ENCODE measurements around the gene MBOAT7.

MBOAT7 gene

GRCh38 chr19:54133312-54133956 lies 55.9 kb downstream of the MBOAT7 start:
- no peak overlapping the region for H3K4me3 ChIP-seq (ENCODE audit: low read length)
- peaks cover 28% of the 10 kb centered on the region for H3K36me3 ChIP-seq (ENCODE audit: control insufficient read depth, insufficient read depth, low read length, severe bottlenecking)
- H3K9me3 ChIP-seq (ENCODE audit: control insufficient read depth, low read length) = no peaks in the 10 kb centered on the region
- peaks cover 2% of the 10 kb centered on the region for H3K27me3 ChIP-seq (replicated peaks; ENCODE audit: control insufficient read depth, insufficient read depth, low read length)
- peaks cover 10% of the 10 kb centered on the region for H3K4me1 ChIP-seq (ENCODE audit: control insufficient read depth, insufficient read depth, low read length)
- H3K9ac ChIP-seq (ENCODE audit: low read length) = no peak overlapping the region
- no peak for DNase-seq (ENCODE audit: low read depth)

DNA sequence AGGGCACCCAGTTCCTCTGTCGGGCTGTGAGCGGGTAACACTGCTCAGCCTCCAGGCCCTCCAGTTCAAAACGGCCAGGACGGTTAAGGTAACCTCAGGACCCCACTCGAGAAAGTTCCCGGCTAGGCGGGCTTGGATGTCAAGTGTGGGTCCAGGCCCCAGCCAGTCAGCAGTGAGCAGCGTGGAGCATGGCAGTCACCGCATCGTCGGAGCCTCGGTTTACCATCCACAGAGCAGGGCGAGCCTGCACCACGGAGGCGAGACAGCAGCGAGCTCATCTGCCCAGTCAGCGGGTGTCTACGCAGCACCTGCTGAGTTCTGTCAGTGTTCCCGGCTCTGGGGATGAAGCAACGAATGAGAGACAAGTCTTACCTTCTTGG lies 59.8 kb downstream of the MBOAT7 start:
- Histone ChIP-seq H3K9ac (ENCODE audit: low read length) (no peak overlapping the region), H3K36me3 (ENCODE audit: control insufficient read depth, insufficient read depth, low read length, severe bottlenecking) (peaks cover 59% of the 10 kb centered on the region), H3K4me3 (ENCODE audit: low read length) (no peak overlapping the region), H3K4me1 (ENCODE audit: control insufficient read depth, insufficient read depth, low read length) (no peaks in the 10 kb centered on the region), H3K27me3 (replicated peaks; ENCODE audit: control insufficient read depth, insufficient read depth, low read length) (peaks cover 2% of the 10 kb centered on the region), H3K9me3 (ENCODE audit: control insufficient read depth, low read length) (no peaks in the 10 kb centered on the region)
- DNase-seq (ENCODE audit: low read depth) = no peak

DNA sequence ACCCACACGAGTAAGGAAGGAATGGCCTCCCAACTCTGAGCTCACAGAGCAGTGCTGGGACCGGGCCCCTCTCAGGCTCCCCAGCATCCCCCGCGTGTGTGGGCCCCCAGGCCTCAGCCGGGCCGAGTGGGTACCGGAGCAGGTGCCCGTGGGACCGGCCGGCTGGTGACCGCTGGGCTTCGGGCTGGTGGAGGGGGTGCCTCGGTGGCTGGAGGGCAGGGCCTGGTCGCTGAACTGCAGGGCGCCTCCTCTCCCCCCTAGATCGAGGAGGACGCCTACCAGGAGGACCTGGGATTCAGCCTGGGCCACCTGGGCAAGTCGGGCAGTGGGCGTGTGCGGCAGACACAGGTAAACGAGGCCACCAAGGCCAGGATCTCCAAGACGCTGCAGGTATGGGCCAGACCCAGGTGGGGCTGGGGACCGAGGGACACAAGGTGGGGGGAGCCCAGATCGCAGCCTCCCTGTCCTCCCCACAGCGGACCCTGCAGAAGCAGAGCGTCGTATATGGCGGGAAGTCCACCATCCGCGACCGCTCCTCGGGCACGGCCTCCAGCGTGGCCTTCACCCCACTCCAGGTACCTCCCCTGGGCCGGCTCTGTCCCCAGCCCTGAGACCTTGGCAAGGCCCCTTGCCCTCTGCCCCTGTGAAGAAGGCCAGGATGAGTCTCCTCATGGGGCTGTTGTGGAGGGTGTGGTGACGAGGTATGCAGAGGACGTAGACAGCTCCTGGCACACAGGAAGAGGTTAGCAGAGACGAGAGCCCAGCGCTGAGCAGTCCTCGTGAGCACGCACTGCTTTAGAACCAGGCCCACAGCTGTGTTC lies 60.4 kb downstream of the MBOAT7 start:
- no peak for DNase-seq (ENCODE audit: low read depth)

DNA sequence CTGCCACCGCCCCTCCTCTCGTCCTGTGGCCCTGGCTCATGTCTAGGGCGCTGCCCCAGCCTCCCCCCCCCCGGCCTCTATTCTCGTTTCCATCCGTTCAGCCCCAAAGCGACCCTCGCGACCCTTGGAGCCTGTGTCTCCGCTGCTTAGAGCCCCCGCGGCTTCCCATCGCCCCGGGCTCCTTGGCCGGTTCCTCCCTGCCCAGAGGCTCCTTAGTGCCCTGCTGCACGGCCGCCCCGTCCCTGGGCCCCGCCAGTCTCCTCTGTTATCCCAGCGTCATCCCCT lies 61.0 kb downstream of the MBOAT7 start:
- Histone ChIP-seq H3K36me3 (ENCODE audit: control insufficient read depth, insufficient read depth, low read length, severe bottlenecking) (peaks cover 71% of the 10 kb centered on the region), H3K9ac (ENCODE audit: low read length) (no peak overlapping the region), H3K4me3 (ENCODE audit: low read length) (no peak overlapping the region), H3K27me3 (replicated peaks; ENCODE audit: control insufficient read depth, insufficient read depth, low read length) (no peaks in the 10 kb centered on the region), H3K4me1 (ENCODE audit: control insufficient read depth, insufficient read depth, low read length) (no peaks in the 10 kb centered on the region), H3K9me3 (ENCODE audit: control insufficient read depth, low read length) (no peaks in the 10 kb centered on the region)
- DNase-seq (ENCODE audit: low read depth) = no peak

More for the DNA sequence above, 60.4 kb downstream of the MBOAT7 start:
- Histone ChIP-seq H3K27me3 (replicated peaks; ENCODE audit: control insufficient read depth, insufficient read depth, low read length) (peaks cover 2% of the 10 kb centered on the region), H3K36me3 (ENCODE audit: control insufficient read depth, insufficient read depth, low read length, severe bottlenecking) (peaks cover 65% of the 10 kb centered on the region), H3K9me3 (ENCODE audit: control insufficient read depth, low read length) (no peaks in the 10 kb centered on the region), H3K4me1 (ENCODE audit: control insufficient read depth, insufficient read depth, low read length) (no peaks in the 10 kb centered on the region), H3K4me3 (ENCODE audit: low read length) (no peak overlapping the region), H3K9ac (ENCODE audit: low read length) (no peak overlapping the region)

DNA sequence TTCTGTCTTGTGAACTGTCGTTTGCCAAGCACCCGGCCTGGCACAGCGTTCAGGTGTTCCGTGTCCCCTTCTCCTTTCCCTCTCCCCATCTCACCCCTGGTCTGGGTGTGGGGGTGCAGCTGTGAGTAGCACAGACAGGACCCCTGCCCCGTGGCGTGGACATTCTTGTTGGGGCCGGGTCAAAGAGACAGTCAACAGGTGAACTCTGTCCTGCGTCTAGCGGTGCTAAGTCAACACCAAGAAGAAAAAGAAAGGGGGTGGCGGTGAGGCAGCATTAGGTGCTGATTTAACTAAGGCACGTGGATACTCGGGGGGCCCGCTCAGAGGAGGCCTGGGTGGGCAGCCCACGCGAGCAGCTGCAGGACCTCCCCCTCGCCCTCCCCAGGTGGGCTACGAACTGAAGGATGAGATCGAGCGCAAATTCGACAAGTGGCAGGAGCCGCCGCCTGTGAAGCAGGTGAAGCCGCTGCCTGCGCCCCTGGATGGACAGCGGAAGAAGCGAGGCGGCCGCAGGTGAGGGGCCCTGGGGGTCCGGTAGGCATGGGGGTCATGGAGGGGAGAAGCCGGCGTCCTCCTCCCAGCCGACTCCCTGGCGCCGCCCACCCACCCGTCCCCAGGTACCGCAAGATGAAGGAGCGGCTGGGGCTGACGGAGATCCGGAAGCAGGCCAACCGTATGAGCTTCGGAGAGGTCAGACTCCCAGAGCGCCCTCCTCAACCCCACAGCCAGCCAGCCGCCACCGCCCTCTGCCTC lies 61.5 kb downstream of the MBOAT7 start:
- Histone ChIP-seq H3K4me3 (ENCODE audit: low read length) (no peak overlapping the region), H3K36me3 (ENCODE audit: control insufficient read depth, insufficient read depth, low read length, severe bottlenecking) (peaks cover 76% of the 10 kb centered on the region), H3K9me3 (ENCODE audit: control insufficient read depth, low read length) (no peaks in the 10 kb centered on the region), H3K9ac (ENCODE audit: low read length) (no peak overlapping the region), H3K4me1 (ENCODE audit: control insufficient read depth, insufficient read depth, low read length) (no peaks in the 10 kb centered on the region), H3K27me3 (replicated peaks; ENCODE audit: control insufficient read depth, insufficient read depth, low read length) (no peaks in the 10 kb centered on the region)
- no peak for DNase-seq (ENCODE audit: low read depth)

- Histone ChIP-seq H3K27me3 (replicated peaks; ENCODE audit: control insufficient read depth, insufficient read depth, low read length) (no peaks in the 10 kb centered on the region), H3K36me3 (ENCODE audit: control insufficient read depth, insufficient read depth, low read length, severe bottlenecking) (peaks cover 80% of the 10 kb centered on the region), H3K9ac (ENCODE audit: low read length) (no peak overlapping the region), H3K4me1 (ENCODE audit: control insufficient read depth, insufficient read depth, low read length) (no peaks in the 10 kb centered on the region), H3K9me3 (ENCODE audit: control insufficient read depth, low read length) (no peaks in the 10 kb centered on the region), H3K4me3 (ENCODE audit: low read length) (no peak overlapping the region)
- DNase-seq (ENCODE audit: low read depth) = no peak
Measured at GRCh38 chr19:54125713-54126112, 63.7 kb downstream of the MBOAT7 start.

DNA sequence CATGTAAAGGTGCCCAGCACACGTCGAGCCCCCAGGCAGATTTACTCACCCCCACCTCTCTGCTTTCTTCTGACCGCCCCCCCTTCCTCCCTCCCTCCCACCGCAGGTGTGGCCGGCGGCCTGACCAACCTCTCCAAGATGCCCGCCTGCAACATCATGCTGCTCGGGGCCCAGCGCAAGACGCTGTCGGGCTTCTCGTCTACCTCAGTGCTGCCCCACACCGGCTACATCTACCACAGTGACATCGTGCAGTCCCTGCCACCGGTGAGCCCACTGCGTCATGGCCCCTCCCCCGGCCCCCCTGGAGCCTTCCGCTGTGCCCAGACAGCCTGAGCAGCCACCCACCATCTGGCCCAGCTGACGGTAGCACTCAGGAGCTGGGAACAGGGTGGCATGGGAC lies 65.0 kb downstream of the MBOAT7 start:
- Histone ChIP-seq H3K27me3 (replicated peaks; ENCODE audit: control insufficient read depth, insufficient read depth, low read length) (no peaks in the 10 kb centered on the region), H3K36me3 (ENCODE audit: control insufficient read depth, insufficient read depth, low read length, severe bottlenecking) (peaks cover 86% of the 10 kb centered on the region), H3K9me3 (ENCODE audit: control insufficient read depth, low read length) (no peaks in the 10 kb centered on the region), H3K9ac (ENCODE audit: low read length) (no peak overlapping the region), H3K4me1 (ENCODE audit: control insufficient read depth, insufficient read depth, low read length) (no peaks in the 10 kb centered on the region), H3K4me3 (ENCODE audit: low read length) (no peak overlapping the region)
- no peak for DNase-seq (ENCODE audit: low read depth)

GRCh38 chr19:54123682-54124081 lies 65.7 kb downstream of the MBOAT7 start:
- no peak for DNase-seq (ENCODE audit: low read depth)
- Histone ChIP-seq H3K4me3 (ENCODE audit: low read length) (no peak overlapping the region), H3K4me1 (ENCODE audit: control insufficient read depth, insufficient read depth, low read length) (no peaks in the 10 kb centered on the region), H3K9ac (ENCODE audit: low read length) (no peak overlapping the region), H3K9me3 (ENCODE audit: control insufficient read depth, low read length) (no peaks in the 10 kb centered on the region), H3K36me3 (ENCODE audit: control insufficient read depth, insufficient read depth, low read length, severe bottlenecking) (peaks cover 84% of the 10 kb centered on the region), H3K27me3 (replicated peaks; ENCODE audit: control insufficient read depth, insufficient read depth, low read length) (no peaks in the 10 kb centered on the region)
